DND-41 (cell line): ENCODE measurements around the gene GREM2.

ENCODE experiments used
- ATAC-seq: fragments of 200-7000 bp; cut with Tn5 transposase; 3 replicates; pipeline ENCODE4 v1.9.1; 2021; ENCODE audit warnings: low read depth; ENCODE audit not compliant: insufficient read depth
- DNase-seq: peaks from one replicate; pipeline ENCODE4 v3.0.0-alpha.2; 2020
- H2AFZ ChIP-seq: 2 replicates; pipeline ENCODE4 v1.6.0; 2012; ENCODE audit warnings: low read depth, low read length
- H3K27ac ChIP-seq: 2 replicates; pipeline ENCODE4 v1.5.1; 2012; ENCODE audit warnings: low read length, inconsistent platforms
- H3K27me3 ChIP-seq: fragments of 200-600 bp; sonication (generic); 2 replicates; pipeline ENCODE4 v1.6.0; 2012; ENCODE audit warnings: low read length, mild to moderate bottlenecking, inconsistent platforms; ENCODE audit not compliant: insufficient read depth, poor library complexity
- H3K36me3 ChIP-seq: 2 replicates; pipeline ENCODE4 v1.5.1; 2012; ENCODE audit warnings: low read length, inconsistent platforms; ENCODE audit not compliant: insufficient read depth
- H3K4me1 ChIP-seq: 2 replicates; pipeline ENCODE4 v1.5.1; 2012; ENCODE audit warnings: mild to moderate bottlenecking, low read length; ENCODE audit not compliant: insufficient read depth
- H3K4me2 ChIP-seq: 2 replicates; pipeline ENCODE4 v1.6.0; 2012; ENCODE audit warnings: mild to moderate bottlenecking, moderate library complexity, low read length, inconsistent platforms; ENCODE audit not compliant: insufficient read depth
- H3K4me3 ChIP-seq, 2 experiments: fragments of 200-600 bp in 1 of 2; shearing (Covaris generic) in 1 of 2; 2 replicates each; pipeline ENCODE4 v1.5.1; 2012 to 2016; ENCODE audit warnings: inconsistent platforms in 2 of 2, low read length in 2 of 2, mild to moderate bottlenecking in 2 of 2, low read depth in 1 of 2, moderate library complexity in 1 of 2
- H3K79me2 ChIP-seq: 2 replicates; pipeline ENCODE4 v1.6.0; 2012; ENCODE audit warnings: low read length, inconsistent platforms; ENCODE audit not compliant: insufficient read depth
- H3K9ac ChIP-seq: 2 replicates; pipeline ENCODE4 v1.6.0; 2012; ENCODE audit warnings: low read depth, mild to moderate bottlenecking, inconsistent platforms, low read length, moderate library complexity
- H3K9me3 ChIP-seq: 2 replicates; pipeline ENCODE4 v1.5.1; 2012; ENCODE audit warnings: low read length, moderate library complexity, mild to moderate bottlenecking, inconsistent platforms; ENCODE audit not compliant: insufficient read depth, severe bottlenecking
- H4K20me1 ChIP-seq: 2 replicates; pipeline ENCODE4 v1.6.0; 2012; ENCODE audit warnings: low read length; ENCODE audit not compliant: insufficient read depth
- EZH2 ChIP-seq: IDR thresholded peaks from 3 replicates; pipeline ENCODE4 v1.6.1; 2012; ENCODE audit warnings: borderline replicate concordance, low read depth, mild to moderate bottlenecking, moderate library complexity, low read length, inconsistent platforms; ENCODE audit not compliant: severe bottlenecking
- TF ChIP-seq, protein P1 (sequence below): IDR thresholded peaks from 2 replicates; pipeline ENCODE4 v1.5.1; 2012; ENCODE audit warnings: borderline replicate concordance, low read length, moderate library complexity, mild to moderate bottlenecking; ENCODE audit not compliant: poor library complexity, severe bottlenecking; ENCODE audit errors: extremely low read depth

GREM2 gene

DNA sequence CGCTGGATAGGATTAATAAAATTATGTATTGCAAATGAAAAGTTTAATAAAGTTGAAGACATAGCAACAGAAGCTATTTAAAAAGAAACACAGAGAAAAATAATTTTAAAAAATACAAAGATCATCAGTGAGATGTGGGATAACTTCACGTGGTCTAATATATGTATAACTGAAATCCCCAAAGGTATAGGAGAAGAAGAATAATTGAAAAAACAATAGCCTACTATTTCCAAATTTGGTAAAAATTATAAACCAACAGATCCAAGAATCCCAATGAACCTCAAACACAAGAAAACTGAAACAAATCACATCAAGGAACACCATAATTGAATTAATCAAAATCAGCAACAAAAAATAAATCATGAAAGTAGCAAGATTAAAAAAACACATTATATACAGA lies 44.9 kb downstream of the GREM2 start:
- H3K4me2 ChIP-seq, result no peak overlapping the region
- H3K4me1 ChIP-seq, result no peaks in the 10 kb centered on the region
- H3K36me3 ChIP-seq, result no peaks in the 10 kb centered on the region
- no peaks in the 10 kb centered on the region for H3K27me3 ChIP-seq
- no peak overlapping the region for H3K4me3 ChIP-seq
- H3K9ac ChIP-seq, result no peak overlapping the region
- H3K79me2 ChIP-seq, result no peaks in the 10 kb centered on the region
- no peaks in the 10 kb centered on the region for H3K9me3 ChIP-seq
- H4K20me1 ChIP-seq, result no peaks in the 10 kb centered on the region
- H2AFZ ChIP-seq, result no peak overlapping the region
- ATAC-seq, result no peak
- no peak overlapping the region for H3K27ac ChIP-seq
- DNase-seq, result no peak
- TF ChIP-seq, protein P1, sequence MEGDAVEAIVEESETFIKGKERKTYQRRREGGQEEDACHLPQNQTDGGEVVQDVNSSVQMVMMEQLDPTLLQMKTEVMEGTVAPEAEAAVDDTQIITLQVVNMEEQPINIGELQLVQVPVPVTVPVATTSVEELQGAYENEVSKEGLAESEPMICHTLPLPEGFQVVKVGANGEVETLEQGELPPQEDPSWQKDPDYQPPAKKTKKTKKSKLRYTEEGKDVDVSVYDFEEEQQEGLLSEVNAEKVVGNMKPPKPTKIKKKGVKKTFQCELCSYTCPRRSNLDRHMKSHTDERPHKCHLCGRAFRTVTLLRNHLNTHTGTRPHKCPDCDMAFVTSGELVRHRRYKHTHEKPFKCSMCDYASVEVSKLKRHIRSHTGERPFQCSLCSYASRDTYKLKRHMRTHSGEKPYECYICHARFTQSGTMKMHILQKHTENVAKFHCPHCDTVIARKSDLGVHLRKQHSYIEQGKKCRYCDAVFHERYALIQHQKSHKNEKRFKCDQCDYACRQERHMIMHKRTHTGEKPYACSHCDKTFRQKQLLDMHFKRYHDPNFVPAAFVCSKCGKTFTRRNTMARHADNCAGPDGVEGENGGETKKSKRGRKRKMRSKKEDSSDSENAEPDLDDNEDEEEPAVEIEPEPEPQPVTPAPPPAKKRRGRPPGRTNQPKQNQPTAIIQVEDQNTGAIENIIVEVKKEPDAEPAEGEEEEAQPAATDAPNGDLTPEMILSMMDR, result no peak
- no peak for TF ChIP-seq EZH2

DNA sequence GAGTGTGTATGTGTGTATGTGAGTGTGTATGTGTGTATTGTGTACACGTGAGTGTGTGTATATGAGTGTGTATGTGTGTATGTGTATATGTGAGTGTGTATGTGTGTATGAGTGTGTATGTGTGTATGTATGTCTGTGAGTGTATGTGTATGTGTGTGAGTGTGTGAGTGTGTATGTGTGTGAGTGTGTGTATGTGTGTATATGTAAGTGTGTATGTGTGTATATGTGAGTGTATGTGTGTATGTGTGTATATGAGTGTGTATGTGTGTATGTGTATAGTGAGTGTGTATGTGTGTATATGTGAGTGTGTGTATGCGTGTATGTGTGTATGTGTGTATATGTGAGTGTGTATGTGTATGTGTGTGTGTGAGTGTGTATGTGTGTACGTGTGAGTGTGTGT lies 49.2 kb downstream of the GREM2 start:
- Histone ChIP-seq H3K9ac (no peak overlapping the region), H3K27ac (no peak overlapping the region), H3K79me2 (no peaks in the 10 kb centered on the region), H3K4me3 (no peak overlapping the region), H3K4me2 (no peak overlapping the region), H3K36me3 (no peaks in the 10 kb centered on the region), H3K4me1 (no peaks in the 10 kb centered on the region), H2AFZ (no peak overlapping the region), H3K27me3 (no peaks in the 10 kb centered on the region), H3K9me3 (no peaks in the 10 kb centered on the region), H4K20me1 (no peaks in the 10 kb centered on the region)
- DNase-seq (no peak), ATAC-seq (no peak)
- TF ChIP-seq, protein P1, result no peak
- TF ChIP-seq EZH2, result no peak

DNA sequence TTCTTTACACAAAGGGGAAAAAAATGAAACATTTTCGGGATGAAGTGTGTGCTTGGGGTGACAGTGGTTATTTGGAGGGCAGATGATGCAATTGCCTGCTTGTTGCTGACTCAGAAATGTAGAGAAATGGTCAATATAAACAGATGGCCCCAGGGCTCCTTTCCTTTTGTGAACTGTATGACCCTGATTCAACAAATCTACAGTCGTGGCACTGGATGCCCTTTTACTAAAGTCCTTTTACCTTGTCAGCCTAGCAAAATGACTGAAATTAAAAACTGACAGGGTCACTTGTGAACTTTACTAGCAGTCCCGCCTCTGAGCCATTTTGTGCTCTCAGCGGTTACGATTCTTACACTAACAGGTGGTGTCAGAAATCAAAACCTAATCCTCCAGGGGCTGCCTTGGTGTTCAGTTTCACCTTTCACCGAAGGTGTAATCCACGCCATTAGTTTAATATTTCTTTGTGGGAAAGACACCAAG lies 49.8 kb downstream of the GREM2 start:
- H3K9me3 ChIP-seq, result no peaks in the 10 kb centered on the region
- no peaks in the 10 kb centered on the region for H3K27me3 ChIP-seq
- ATAC-seq (0 out of 3 replicates have a peak, but pooled peaks have one; percentile 29), DNase-seq (no peak)
- H3K4me1 ChIP-seq, result no peaks in the 10 kb centered on the region
- no peak overlapping the region for H3K9ac ChIP-seq
- H3K4me2 ChIP-seq, result no peak overlapping the region
- no peaks in the 10 kb centered on the region for H4K20me1 ChIP-seq
- H3K79me2 ChIP-seq, result no peaks in the 10 kb centered on the region
- H3K4me3 ChIP-seq, result no peak overlapping the region
- TF ChIP-seq, protein P1, result no peak
- no peak for TF ChIP-seq EZH2
- no peak overlapping the region for H2AFZ ChIP-seq
- H3K27ac ChIP-seq, result no peak overlapping the region
- H3K36me3 ChIP-seq, result no peaks in the 10 kb centered on the region

DNA sequence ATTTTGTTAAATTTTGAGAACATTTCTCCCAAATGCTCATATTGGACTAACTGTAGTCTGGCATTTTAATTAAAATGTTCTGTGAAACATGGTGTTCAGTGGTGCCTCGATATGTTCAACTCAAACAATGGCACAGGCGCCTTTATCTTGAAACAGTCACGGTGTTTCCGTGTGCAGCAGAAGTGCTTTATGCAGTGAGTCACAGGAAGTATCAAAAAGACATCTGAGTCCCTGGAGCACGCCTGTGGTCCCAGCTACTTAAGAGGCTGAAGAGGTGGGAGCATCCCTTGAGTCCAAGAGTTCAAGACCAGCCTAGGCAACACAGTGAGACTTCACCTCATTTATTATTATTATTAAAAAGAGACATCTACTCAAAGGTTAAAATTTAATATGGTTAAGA lies 52.2 kb downstream of the GREM2 start:
- no peak overlapping the region for H3K27ac ChIP-seq
- H3K4me1 ChIP-seq, result no peaks in the 10 kb centered on the region
- H3K9ac ChIP-seq, result no peak overlapping the region
- H3K27me3 ChIP-seq, result no peaks in the 10 kb centered on the region
- H3K9me3 ChIP-seq, result no peaks in the 10 kb centered on the region
- H3K4me2 ChIP-seq, result no peak overlapping the region
- no peaks in the 10 kb centered on the region for H3K36me3 ChIP-seq
- no peak for TF ChIP-seq EZH2
- TF ChIP-seq, protein P1, result no peak
- no peak overlapping the region for H2AFZ ChIP-seq
- ATAC-seq, result no peak
- no peaks in the 10 kb centered on the region for H4K20me1 ChIP-seq
- H3K79me2 ChIP-seq, result no peaks in the 10 kb centered on the region
- H3K4me3 ChIP-seq, result no peak overlapping the region
- DNase-seq, result no peak
